ENCODE data around the gene PGRMC2.

The PGRMC2 gene

GRCh38 chr4:128288689-128289106 lies 1.1 kb upstream of the PGRMC2 start:
- CTCF ChIA-PET: interaction anchor here (0.7 kb wide), 1 partner anchor 85 kb away, joined by 3 read pairs; no protein-coding TSS in a partner anchor
- H3K27ac ChIP-seq (ENCODE audit: extremely low read depth, low read depth, low read length): peak overlapping the region; percentile 84
- POLR2A ChIA-PET: interaction anchor here (1.1 to 1.5 kb wide), 3 partner anchors 9 to 324 kb away, joined by 3 read pairs; partner anchors contain the start of genes ABHD18, LARP1B and MFSD8
- H3K4me1 ChIP-seq (ENCODE audit: control insufficient read depth, insufficient read depth, low read length): no peaks in the 10 kb centered on the region; the same call in 1 of the 2 replicates
- 0 out of 2 replicates have a peak, but pooled peaks have one; percentile 8 for TF ChIP-seq ZNF335 (tag by site-specific recombination; conservative IDR thresholded peaks at IDR 0.05)
- no peak for TF ChIP-seq ELK4 (IDR thresholded peaks at IDR 0.05; ENCODE audit: borderline replicate concordance, low read depth, low read length)
- H3K36me3 ChIP-seq (ENCODE audit: control insufficient read depth in 2 of 2, insufficient read depth in 1 of 2, low read length in 2 of 2): no peaks in the 10 kb centered on the region
- no peaks in the 10 kb centered on the region for H3K9me3 ChIP-seq (ENCODE audit: control insufficient read depth, insufficient read depth, low read depth, low read length)
- H3K4me3 ChIP-seq (ENCODE audit: low read depth, low read length): peak overlapping the region; percentile 56

GRCh38 chr4:128287871-128288688 lies 467 bp upstream of the PGRMC2 start:
- ChIA-PET CTCF (interaction anchor here (0.7 kb wide), 1 partner anchor 84 kb away, joined by 3 read pairs; no protein-coding TSS in a partner anchor), POLR2A (interaction anchor here (0.7 to 1.5 kb wide), 4 partner anchors 10 to 323 kb away, joined by 3 to 4 read pairs (median 3); partner anchors contain the start of genes ABHD18, LARP1B and MFSD8)
- Histone ChIP-seq H3K4me3 (ENCODE audit: low read depth, low read length) (peak overlapping the region; percentile 56), H3K36me3 (ENCODE audit: control insufficient read depth in 2 of 2, insufficient read depth in 1 of 2, low read length in 2 of 2) (no peaks in the 10 kb centered on the region), H3K27ac (ENCODE audit: extremely low read depth, low read depth, low read length) (peak overlapping the region; percentile 84), H3K9me3 (ENCODE audit: control insufficient read depth, insufficient read depth, low read depth, low read length) (no peaks in the 10 kb centered on the region), H3K4me1 (ENCODE audit: control insufficient read depth, insufficient read depth, low read length) (no peaks in the 10 kb centered on the region; the same call in 1 of the 2 replicates)
- TF ChIP-seq ZFP69B (tag by site-specific recombination; IDR thresholded peaks at IDR 0.05) (no peak), ZNF660 (tag by site-specific recombination; IDR thresholded peaks at IDR 0.05) (peak; percentile 74; the same call in 1 of the 2 replicates), ZNF391 (tag by site-specific recombination; IDR thresholded peaks at IDR 0.05; ENCODE audit: borderline replicate concordance, low read depth) (peak; percentile 36; the same call in 1 of the 2 replicates), PBX3 (CRISPR knock-in tag; IDR thresholded peaks at IDR 0.05) (0 out of 2 replicates have a peak, but pooled peaks have one; percentile 69), ZNF426 (tag by site-specific recombination; IDR thresholded peaks at IDR 0.05) (no peak), ZNF529 (tag by site-specific recombination; IDR thresholded peaks at IDR 0.05; ENCODE audit: insufficient replicate concordance) (no peak), ZBTB6 (tag by site-specific recombination; IDR thresholded peaks at IDR 0.05) (0 out of 2 replicates have a peak, but pooled peaks have one; percentile 17), ZNF654 (tag by site-specific recombination; IDR thresholded peaks at IDR 0.05; ENCODE audit: low read depth) (no peak), ZNF639 (tag by site-specific recombination; IDR thresholded peaks at IDR 0.05) (0 out of 2 replicates have a peak, but pooled peaks have one; percentile 40), ZSCAN5A (tag by site-specific recombination; IDR thresholded peaks at IDR 0.05) (no peak), ZBTB49 (tag by site-specific recombination; IDR thresholded peaks at IDR 0.05; ENCODE audit: low read depth) (no peak), ZNF350 (tag by site-specific recombination; IDR thresholded peaks at IDR 0.05) (no peak), ZNF112 (tag by site-specific recombination; IDR thresholded peaks at IDR 0.05) (no peak), KLF10 (tag by site-specific recombination; IDR thresholded peaks at IDR 0.05) (0 out of 2 replicates have a peak, but pooled peaks have one; percentile 41), ZBTB10 (tag by site-specific recombination; IDR thresholded peaks at IDR 0.05) (no peak), ZBTB21 (tag by site-specific recombination; IDR thresholded peaks at IDR 0.05) (no peak), SP7 (tag by site-specific recombination; IDR thresholded peaks at IDR 0.05) (peak; percentile 56; the same call in 1 of the 2 replicates)
